Vagina (tissue), 2 donors: ENCODE data around the gene SPIRE2.

Experiments used
- POLR2A ChIP-seq, 2 donors: fragments of 450-650 bp; IDR thresholded peaks; one replicate each; pipeline ENCODE4 v1.6.1; 2017; ENCODE audit warnings: antibody characterized with exemption in 2 of 2, mild to moderate bottlenecking in 2 of 2, moderate library complexity in 2 of 2
- POLR2AphosphoS5 ChIP-seq, 2 donors: sonication (generic); formaldehyde crosslinking; IDR thresholded peaks; one replicate each; pipeline ENCODE4 v1.9.0; 2017; ENCODE audit warnings: antibody characterized with exemption in 2 of 2, mild to moderate bottlenecking in 2 of 2, low read depth in 1 of 2; ENCODE audit not compliant: insufficient read depth in 1 of 2
- TF ChIP-seq, protein P1 (sequence below), 3 experiments: fragments of 450-650 bp in 2 of 3; fragments of 200-600 bp in 1 of 3; sonication (generic) in 1 of 3; IDR thresholded peaks; one replicate each; pipeline ENCODE4 v1.5.1; 2017 to 2019; ENCODE audit warnings: antibody characterized with exemption in 3 of 3, mild to moderate bottlenecking in 2 of 3, moderate library complexity in 2 of 3

DNA sequence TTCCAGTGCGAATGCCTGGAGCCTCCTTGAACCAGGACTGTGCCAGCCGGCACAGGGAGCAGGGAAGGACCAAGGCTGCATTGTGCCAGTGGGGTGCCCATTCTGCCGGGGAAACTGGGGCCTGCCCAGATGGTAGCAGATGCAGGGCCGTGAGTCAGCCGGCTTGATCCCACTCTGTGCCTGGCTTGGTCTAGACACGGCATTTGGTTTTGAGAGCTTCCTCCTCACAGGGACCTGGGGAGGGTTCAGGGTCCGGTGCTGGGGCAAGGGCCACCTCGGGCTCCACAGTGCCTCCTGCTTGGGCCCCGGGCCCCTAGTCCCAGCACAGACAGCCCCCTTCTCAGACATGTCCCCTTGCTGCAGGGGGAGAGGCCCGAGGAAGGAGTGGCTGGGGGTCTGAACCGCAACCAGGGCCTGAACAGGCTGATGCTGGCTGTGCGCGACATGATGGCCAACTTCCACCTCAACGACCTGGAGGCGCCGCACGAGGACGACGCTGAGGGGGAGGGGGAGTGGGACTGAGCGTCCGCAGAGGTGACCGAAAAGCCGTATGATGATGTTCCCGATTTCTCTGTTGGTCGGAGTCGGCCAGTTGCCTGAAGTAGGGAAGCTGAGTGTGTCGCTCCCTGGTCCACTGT, 82.6 kb downstream of the SPIRE2 start:
- TF ChIP-seq, protein P1, sequence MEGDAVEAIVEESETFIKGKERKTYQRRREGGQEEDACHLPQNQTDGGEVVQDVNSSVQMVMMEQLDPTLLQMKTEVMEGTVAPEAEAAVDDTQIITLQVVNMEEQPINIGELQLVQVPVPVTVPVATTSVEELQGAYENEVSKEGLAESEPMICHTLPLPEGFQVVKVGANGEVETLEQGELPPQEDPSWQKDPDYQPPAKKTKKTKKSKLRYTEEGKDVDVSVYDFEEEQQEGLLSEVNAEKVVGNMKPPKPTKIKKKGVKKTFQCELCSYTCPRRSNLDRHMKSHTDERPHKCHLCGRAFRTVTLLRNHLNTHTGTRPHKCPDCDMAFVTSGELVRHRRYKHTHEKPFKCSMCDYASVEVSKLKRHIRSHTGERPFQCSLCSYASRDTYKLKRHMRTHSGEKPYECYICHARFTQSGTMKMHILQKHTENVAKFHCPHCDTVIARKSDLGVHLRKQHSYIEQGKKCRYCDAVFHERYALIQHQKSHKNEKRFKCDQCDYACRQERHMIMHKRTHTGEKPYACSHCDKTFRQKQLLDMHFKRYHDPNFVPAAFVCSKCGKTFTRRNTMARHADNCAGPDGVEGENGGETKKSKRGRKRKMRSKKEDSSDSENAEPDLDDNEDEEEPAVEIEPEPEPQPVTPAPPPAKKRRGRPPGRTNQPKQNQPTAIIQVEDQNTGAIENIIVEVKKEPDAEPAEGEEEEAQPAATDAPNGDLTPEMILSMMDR (IDR thresholded peaks at IDR 0.05) = no peak
- TF ChIP-seq POLR2AphosphoS5 (IDR thresholded peaks at IDR 0.05; ENCODE audit: insufficient read depth in 1 of 2, low read depth in 1 of 2) = no peak
- no peak for TF ChIP-seq POLR2A (IDR thresholded peaks at IDR 0.05)
